Kidney (tissue), 14 donors: ENCODE data around the gene CPEB4. TPM values are rescaled to one million over a fixed set of nuclear protein-coding genes. Genes with fewer than 3 reads are reported as not detected.

ENCODE experiments used
- DNase-seq, 5 donors: peaks; one replicate each; pipeline ENCODE4 v3.0.0-alpha.2; 2013 to 2020
- FAIRE-seq: peaks from 2 replicates; lab custom pipeline; 2012; peaks lifted over from hg19 to GRCh38; lab: Jason Lieb, UNC
- H3K27ac ChIP-seq, 2 donors: one replicate each; pipeline ENCODE4 v1.7.0; 2013; ENCODE audit warnings: low read depth in 2 of 2, low read length in 2 of 2, inconsistent platforms in 1 of 2
- H3K27me3 ChIP-seq: one replicate; pipeline ENCODE4 v1.7.1; 2013; ENCODE audit warnings: low read length, inconsistent platforms; ENCODE audit not compliant: control insufficient read depth, insufficient read depth
- H3K36me3 ChIP-seq, 3 donors: one replicate each; pipeline versions ENCODE4 v1.7.0 to v1.7.1; 2013; ENCODE audit warnings: low read length in 3 of 3, control low read depth in 1 of 3, inconsistent platforms in 1 of 3; ENCODE audit not compliant: insufficient read depth in 3 of 3, control insufficient read depth in 2 of 3
- H3K4me1 ChIP-seq, 3 donors: one replicate each; pipeline versions ENCODE4 v1.7.0 to v1.7.1; 2013; ENCODE audit warnings: low read length in 3 of 3, inconsistent platforms in 1 of 3, low read depth in 1 of 3; ENCODE audit not compliant: control insufficient read depth in 2 of 3, insufficient read depth in 2 of 3
- H3K4me3 ChIP-seq, 3 donors: one replicate each; pipeline versions ENCODE4 v1.7.0 to v1.8.1; 2013; ENCODE audit warnings: low read length in 3 of 3, control low read depth in 1 of 3, inconsistent platforms in 1 of 3
- H3K9ac ChIP-seq, 3 donors: one replicate each; pipeline versions ENCODE4 v1.7.0 to v1.7.1; 2013; ENCODE audit warnings: low read length in 3 of 3, control low read depth in 1 of 3, inconsistent platforms in 1 of 3
- H3K9me3 ChIP-seq, 3 donors: one replicate each; pipeline versions ENCODE4 v1.7.0 to v1.7.1; 2013; ENCODE audit warnings: low read length in 3 of 3, control low read depth in 1 of 3, inconsistent platforms in 1 of 3; ENCODE audit not compliant: control insufficient read depth in 2 of 3, insufficient read depth in 1 of 3
- intact Hi-C: fragments of 100-400 bp; cut with DNase I; formaldehyde crosslinking; loops from one replicate; pipeline ENCODE4 v1.11.1; 2022
- polyA plus RNA-seq: library from polyadenylated mRNA; stranded (reverse); fragments of 350-450 nt; fragmentation: Illumina TruSeq; extraction: RNeasy Lipid Tissue Mini Kit (QIAGEN cat#74804); gene quantifications from one replicate; pipeline ENCODE4 v1.2.3, GENCODE V29; 2014; ENCODE audit warnings: low read depth, low replicate concordance; ENCODE audit not compliant: insufficient read depth
- total RNA-seq: library from RNA; stranded (reverse); fragmentation: NEBNext Ultra II Directional; extraction: Animal tissue kit (Norgen Biotek cat#: 25700); gene quantifications from one replicate; pipeline ENCODE4 v1.2.1, GENCODE V29; 2021
- TF ChIP-seq, protein P1 (sequence below): IDR thresholded peaks from 3 replicates; pipeline ENCODE4 v1.5.1; 2012; ENCODE audit warnings: mild to moderate bottlenecking, moderate library complexity, borderline replicate concordance; ENCODE audit not compliant: insufficient read depth; ENCODE audit errors: extremely low read depth
- donor health status: control.
- donor health status: control.
- donor health status: control.
- donor health status: control.
- donor health status: control.
- donor health status: DM: yes; HTN: yes; CAD: no.
- donor health status: Normal renal cell carcinoma (clear cell type).

CPEB4 gene
- total and polyA plus RNA-seq, 2 donors from 2014 or later = 9.5 to 73.0 TPM

DNA sequence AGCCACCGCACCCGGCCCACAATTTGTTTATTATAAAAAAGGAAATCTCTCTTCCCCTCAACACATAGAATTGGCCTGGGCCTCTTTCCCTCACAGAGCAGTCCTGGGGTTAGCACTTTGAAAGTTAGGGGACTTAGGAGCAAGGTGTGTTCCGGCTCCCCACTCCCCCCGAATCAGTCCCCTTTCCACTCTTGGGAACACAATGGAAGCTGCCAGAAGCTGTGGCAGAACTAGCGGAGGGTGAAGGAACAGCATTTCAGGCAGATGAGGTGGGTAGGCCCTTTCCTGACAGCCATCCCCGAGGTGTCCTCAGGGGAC lies 84.4 kb downstream of the CPEB4 start:
- H3K27ac ChIP-seq = peak overlapping the region; percentile 76 to 86
- DNase-seq (peak in 1 of 5 donors; percentile 57), FAIRE-seq (no peak)
- no peaks in the 10 kb centered on the region for H3K27me3 ChIP-seq
- H3K9ac ChIP-seq = peak overlapping the region; percentile 13 to 80 (median 54)
- intact Hi-C loops = no loop called here
- peak overlapping the region; percentile 63 to 85 (median 72) for H3K4me3 ChIP-seq
- TF ChIP-seq, protein P1, sequence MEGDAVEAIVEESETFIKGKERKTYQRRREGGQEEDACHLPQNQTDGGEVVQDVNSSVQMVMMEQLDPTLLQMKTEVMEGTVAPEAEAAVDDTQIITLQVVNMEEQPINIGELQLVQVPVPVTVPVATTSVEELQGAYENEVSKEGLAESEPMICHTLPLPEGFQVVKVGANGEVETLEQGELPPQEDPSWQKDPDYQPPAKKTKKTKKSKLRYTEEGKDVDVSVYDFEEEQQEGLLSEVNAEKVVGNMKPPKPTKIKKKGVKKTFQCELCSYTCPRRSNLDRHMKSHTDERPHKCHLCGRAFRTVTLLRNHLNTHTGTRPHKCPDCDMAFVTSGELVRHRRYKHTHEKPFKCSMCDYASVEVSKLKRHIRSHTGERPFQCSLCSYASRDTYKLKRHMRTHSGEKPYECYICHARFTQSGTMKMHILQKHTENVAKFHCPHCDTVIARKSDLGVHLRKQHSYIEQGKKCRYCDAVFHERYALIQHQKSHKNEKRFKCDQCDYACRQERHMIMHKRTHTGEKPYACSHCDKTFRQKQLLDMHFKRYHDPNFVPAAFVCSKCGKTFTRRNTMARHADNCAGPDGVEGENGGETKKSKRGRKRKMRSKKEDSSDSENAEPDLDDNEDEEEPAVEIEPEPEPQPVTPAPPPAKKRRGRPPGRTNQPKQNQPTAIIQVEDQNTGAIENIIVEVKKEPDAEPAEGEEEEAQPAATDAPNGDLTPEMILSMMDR = no peak
- no peaks in the 10 kb centered on the region for H3K9me3 ChIP-seq
- H3K4me1 ChIP-seq = peaks cover 0 to 10% (median 0%) of the 10 kb centered on the region in 3 donors
- H3K36me3 ChIP-seq = no peaks in the 10 kb centered on the region

DNA sequence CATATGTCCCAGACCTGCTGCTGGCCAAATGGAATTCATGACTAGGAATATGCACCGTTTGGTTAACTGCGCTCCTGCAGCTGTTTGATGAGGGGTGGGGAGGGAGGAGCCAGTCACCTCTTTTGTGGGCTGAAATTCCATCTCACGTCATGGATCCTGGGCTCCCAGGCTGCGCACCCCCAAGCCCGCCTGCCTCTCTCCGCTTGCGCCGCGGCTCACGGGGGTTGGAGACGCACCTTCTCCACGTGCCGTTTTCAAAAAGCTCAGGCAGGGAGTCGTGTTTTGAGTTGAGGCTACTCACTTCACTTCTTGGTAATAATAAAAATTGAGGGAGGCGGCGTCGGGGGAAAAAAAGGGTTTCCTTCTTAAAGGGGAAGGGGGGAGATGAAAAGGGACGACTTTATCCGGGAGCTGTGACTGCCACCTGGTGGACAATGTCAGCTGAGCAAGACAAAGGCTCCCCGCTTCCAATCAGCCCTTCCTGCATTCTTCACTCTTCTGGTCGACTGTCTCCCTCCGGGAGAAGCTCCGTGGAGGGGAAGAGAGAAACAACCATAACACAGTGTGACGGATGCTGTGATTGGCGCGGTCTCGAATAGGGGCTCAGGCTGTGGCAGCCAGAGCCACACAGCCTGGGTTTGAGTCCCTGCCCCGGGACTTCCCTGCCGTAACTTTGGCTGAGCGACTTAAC lies 84.9 kb downstream of the CPEB4 start:
- Histone ChIP-seq H3K36me3 (no peaks in the 10 kb centered on the region), H3K9ac (peak overlapping the region; percentile 20 to 80 (median 71)), H3K27me3 (no peaks in the 10 kb centered on the region), H3K4me3 (peak overlapping the region; percentile 63 to 85 (median 72)), H3K27ac (peak overlapping the region; percentile 76 to 86), H3K9me3 (no peaks in the 10 kb centered on the region), H3K4me1 (peaks cover 0 to 10% (median 0%) of the 10 kb centered on the region in 3 donors)
- intact Hi-C loops = no loop called here
- FAIRE-seq = no peak
- TF ChIP-seq, protein P1 = peak; percentile 93
- DNase-seq = peak; percentile 88 to 95 (median 93)

DNA sequence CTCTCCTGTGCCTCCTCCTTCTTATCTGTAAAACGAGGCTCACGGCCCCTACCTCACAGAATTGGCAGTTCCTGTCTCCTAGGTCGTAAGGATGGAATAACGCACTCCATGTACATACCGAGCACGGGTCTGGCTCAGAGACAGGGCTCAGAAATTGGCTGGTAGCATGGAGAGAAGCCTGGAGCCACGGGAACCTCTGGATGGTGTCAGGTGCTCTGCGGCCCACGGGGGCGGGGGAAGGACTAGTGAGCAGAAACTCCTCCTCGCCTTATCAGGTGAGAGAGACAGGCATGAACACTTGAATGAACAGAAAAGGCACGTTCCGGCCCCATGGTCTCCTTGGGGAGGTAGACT lies 85.4 kb downstream of the CPEB4 start:
- TF ChIP-seq, protein P1 = no peak
- intact Hi-C loops = no loop called here
- Histone ChIP-seq H3K9me3 (no peaks in the 10 kb centered on the region), H3K9ac (peak overlapping the region; percentile 20 to 80 (median 71)), H3K27ac (peak overlapping the region; percentile 76 to 86), H3K36me3 (no peaks in the 10 kb centered on the region), H3K4me1 (peaks cover 0 to 10% (median 0%) of the 10 kb centered on the region in 3 donors), H3K4me3 (peak overlapping the region; percentile 63 to 85 (median 72)), H3K27me3 (no peaks in the 10 kb centered on the region)
- peak in 4 of 5 donors; percentile 44 to 67 (median 64) for DNase-seq
- FAIRE-seq = no peak
